ENCODE results near the gene KCNK15. TPM values are rescaled to one million over a fixed set of nuclear protein-coding genes. Genes with fewer than 3 reads are reported as not detected.

The KCNK15 gene
- total RNA-seq, 1 experiment from 2014 or later = 0.33 TPM

GRCh38 chr20:44709797-44710196, 35.9 kb upstream of the KCNK15 start:
- Mint-ChIP-seq H3K36me3 (ENCODE audit: insufficient read depth in 1 of 3, low read depth in 3 of 3) (no peaks in the 10 kb centered on the region; a peak in 1 of 7 replicates), H3K27me3 (ENCODE audit: low read depth) (no peaks in the 10 kb centered on the region; the same call in 1 of the 2 replicates), H3K4me1 (peaks cover 0 to 11% of the 10 kb centered on the region in 2 experiments; a peak in 3 of 4 replicates), H3K27ac (no peak overlapping the region; a peak in 1 of 7 replicates), H3K9me3 (no peaks in the 10 kb centered on the region), H3K4me3 (no peak overlapping the region)
- Histone ChIP-seq H4K91ac (ENCODE audit: insufficient read length, low read depth, low read length) (no peak overlapping the region), H3K18ac (ENCODE audit: insufficient read length, low read depth, low read length) (no peak overlapping the region), H2BK15ac (ENCODE audit: low read depth, low read length) (no peak overlapping the region), H3K9ac (ENCODE audit: extremely low read depth, insufficient read length, low read length) (no peak overlapping the region), H3K79me1 (ENCODE audit: insufficient read depth, low read depth, low read length, poor library complexity, severe bottlenecking) (no peaks in the 10 kb centered on the region), H3K4ac (ENCODE audit: low read depth, low read length) (no peak overlapping the region), H3T11ph (ENCODE audit: low read length) (no peak overlapping the region), H3K23me2 (ENCODE audit: insufficient read length, low read depth, low read length, poor library complexity, severe bottlenecking) (no peaks in the 10 kb centered on the region), H4K5ac (ENCODE audit: insufficient read length, low read depth, low read length) (no peak overlapping the region), H3K14ac (ENCODE audit: insufficient read depth, low read length) (no peak overlapping the region), H4K20me1 (ENCODE audit: control insufficient read depth, insufficient read depth, insufficient read length) (no peaks in the 10 kb centered on the region), H3K56ac (ENCODE audit: insufficient read length, low read depth, low read length) (no peak overlapping the region), H3K4me1 (ENCODE audit: insufficient read depth, low read length) (no peaks in the 10 kb centered on the region), H3K27ac (ENCODE audit: insufficient read length, low read depth, low read length) (no peak overlapping the region), H2BK12ac (ENCODE audit: insufficient read length, low read depth, low read length) (no peak overlapping the region), H3K79me2 (ENCODE audit: insufficient read depth, low read length) (no peaks in the 10 kb centered on the region), H4K8ac (replicated peaks; ENCODE audit: insufficient read length, low read depth, low read length) (no peak overlapping the region), H2AFZ (ENCODE audit: low read length) (no peak overlapping the region), H3K4me2 (ENCODE audit: insufficient read depth, insufficient read length, low read length) (no peak overlapping the region), H2BK5ac (ENCODE audit: insufficient read length, low read length) (no peak overlapping the region), H3K9me3 (ENCODE audit: control insufficient read depth, low read depth, low read length) (no peaks in the 10 kb centered on the region), H2AK5ac (ENCODE audit: insufficient read length, low read length) (no peak overlapping the region), H2BK120ac (ENCODE audit: low read depth, low read length, poor library complexity, severe bottlenecking) (no peak overlapping the region), H3K23ac (ENCODE audit: insufficient read length, low read depth, low read length) (no peak overlapping the region), H2BK20ac (ENCODE audit: low read depth, low read length, poor library complexity, severe bottlenecking) (no peak overlapping the region), H3K27me3 (ENCODE audit: insufficient read depth, low read length) (no peaks in the 10 kb centered on the region)
- no peak for DNase-seq
- TF ChIP-seq, protein P1, sequence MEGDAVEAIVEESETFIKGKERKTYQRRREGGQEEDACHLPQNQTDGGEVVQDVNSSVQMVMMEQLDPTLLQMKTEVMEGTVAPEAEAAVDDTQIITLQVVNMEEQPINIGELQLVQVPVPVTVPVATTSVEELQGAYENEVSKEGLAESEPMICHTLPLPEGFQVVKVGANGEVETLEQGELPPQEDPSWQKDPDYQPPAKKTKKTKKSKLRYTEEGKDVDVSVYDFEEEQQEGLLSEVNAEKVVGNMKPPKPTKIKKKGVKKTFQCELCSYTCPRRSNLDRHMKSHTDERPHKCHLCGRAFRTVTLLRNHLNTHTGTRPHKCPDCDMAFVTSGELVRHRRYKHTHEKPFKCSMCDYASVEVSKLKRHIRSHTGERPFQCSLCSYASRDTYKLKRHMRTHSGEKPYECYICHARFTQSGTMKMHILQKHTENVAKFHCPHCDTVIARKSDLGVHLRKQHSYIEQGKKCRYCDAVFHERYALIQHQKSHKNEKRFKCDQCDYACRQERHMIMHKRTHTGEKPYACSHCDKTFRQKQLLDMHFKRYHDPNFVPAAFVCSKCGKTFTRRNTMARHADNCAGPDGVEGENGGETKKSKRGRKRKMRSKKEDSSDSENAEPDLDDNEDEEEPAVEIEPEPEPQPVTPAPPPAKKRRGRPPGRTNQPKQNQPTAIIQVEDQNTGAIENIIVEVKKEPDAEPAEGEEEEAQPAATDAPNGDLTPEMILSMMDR (conservative IDR thresholded peaks at IDR 0.05) = no peak
- WGBS (ENCODE audit: extremely low coverage, insufficient read length, low lambda C conversion rate) = no CpG with 5 or more reads among the region's 9 CpGs
